GM11168 (cell line): ENCODE data around the gene THRA.

Experiments used
- in situ Hi-C: fragments of 300-500 bp; cut with MboI; formaldehyde crosslinking; loops from one replicate; pipeline ENCODE4 v1.12.0; 2022; ENCODE audit warnings: low sequenced_read_pairs; ENCODE audit not compliant: unreplicated experiment

THRA gene

DNA sequence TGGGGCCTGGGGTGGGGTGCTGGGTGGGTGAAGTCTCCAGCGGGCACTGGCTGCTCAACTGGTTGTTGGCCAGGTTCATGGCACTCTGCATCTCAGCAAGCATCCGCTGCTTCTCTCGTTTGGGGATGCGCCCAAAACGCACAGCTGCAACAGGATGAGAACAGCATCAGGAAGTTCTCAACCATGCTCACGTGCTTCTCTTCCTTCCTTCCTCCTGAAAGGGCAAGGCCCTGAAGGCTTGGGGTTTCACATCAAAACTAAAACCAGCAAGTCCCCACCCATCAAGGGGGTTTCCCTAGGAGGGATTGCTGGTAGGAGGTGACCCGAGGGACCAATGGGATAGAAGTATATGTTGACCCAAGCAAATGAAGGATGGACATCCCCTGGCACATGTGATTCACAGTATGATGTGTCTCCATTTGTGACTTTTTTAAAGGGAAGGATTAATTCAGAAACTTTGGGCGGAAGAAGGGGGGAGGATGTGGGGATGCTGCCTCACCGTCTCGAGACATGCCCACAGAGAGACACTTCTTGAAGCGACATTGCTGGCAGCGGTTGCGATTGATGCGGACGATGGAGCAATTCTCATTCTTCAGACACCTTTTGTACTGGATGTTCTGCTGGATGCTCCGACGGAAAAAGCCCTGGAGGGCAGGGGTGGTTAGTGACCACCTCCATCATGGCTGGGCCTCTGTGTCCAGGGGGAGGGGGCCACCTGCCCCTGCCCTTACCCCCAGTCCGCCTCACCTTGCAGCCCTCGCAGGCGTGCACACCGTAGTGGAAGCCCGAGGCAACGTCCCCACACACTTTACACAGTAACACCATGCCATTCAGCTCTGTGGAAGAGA lies 33.4 kb downstream of the THRA start:
- in situ Hi-C loops: no loop called here

- in situ Hi-C loops: no loop called here
These were observed 34.3 kb downstream of the THRA start for GRCh38 chr17:40097087-40097486.

GRCh38 chr17:40097931-40098845 lies 35.4 kb downstream of the THRA start:
- in situ Hi-C loops: no loop called here

DNA sequence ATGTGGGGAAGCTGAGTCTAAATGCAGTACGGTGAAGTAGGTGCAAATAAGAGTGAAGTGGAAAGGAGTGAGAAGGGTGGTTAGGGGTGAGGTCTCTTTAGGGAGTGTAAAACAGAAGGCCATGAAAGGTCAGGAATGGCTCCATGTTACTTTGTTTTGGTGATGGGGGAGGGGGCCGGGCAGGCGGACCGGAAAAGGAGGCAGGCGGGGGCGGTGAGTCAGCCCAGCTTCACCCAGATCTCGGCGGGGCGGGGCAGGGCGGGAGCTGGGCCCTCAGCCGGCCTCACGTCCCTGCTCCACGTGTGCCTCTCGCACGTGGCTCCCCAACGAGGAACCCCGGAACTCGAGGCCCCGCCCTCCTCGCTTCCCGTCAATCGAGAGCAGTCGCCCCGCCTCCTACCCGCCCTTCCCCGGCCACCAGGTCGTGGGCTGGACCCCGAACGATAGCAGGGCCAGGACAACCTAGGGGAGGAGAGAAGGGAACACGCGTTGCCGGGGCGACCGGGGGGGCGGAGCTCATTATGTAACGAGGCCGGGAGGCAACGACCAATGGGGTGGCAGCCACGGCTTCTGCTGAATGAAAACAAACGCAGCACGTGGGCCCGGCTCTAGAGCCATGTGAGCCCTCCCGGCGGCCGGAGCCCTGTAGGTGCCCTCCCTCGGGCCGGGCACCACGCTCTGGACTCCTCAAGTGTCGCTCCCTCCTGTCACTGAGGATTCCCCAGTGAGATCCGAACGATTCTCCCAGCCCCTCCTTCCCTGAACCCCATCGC lies 36.3 kb downstream of the THRA start:
- in situ Hi-C loops: no loop called here

- in situ Hi-C loops: no loop called here
These were observed 37.1 kb downstream of the THRA start for GRCh38 chr17:40099619-40100418.

- in situ Hi-C loops: no loop called here
These were observed 37.6 kb downstream of the THRA start, which contains the start of gene NR1D1 for GRCh38 chr17:40100419-40100668. TSS of gene NR1D1 (minus strand) at chr17:40100589. CDS start at chr17:40100094, 495 bp downstream.

GRCh38 chr17:40100669-40101366 lies 38.1 kb downstream of the THRA start:
- in situ Hi-C loops: no loop called here

DNA sequence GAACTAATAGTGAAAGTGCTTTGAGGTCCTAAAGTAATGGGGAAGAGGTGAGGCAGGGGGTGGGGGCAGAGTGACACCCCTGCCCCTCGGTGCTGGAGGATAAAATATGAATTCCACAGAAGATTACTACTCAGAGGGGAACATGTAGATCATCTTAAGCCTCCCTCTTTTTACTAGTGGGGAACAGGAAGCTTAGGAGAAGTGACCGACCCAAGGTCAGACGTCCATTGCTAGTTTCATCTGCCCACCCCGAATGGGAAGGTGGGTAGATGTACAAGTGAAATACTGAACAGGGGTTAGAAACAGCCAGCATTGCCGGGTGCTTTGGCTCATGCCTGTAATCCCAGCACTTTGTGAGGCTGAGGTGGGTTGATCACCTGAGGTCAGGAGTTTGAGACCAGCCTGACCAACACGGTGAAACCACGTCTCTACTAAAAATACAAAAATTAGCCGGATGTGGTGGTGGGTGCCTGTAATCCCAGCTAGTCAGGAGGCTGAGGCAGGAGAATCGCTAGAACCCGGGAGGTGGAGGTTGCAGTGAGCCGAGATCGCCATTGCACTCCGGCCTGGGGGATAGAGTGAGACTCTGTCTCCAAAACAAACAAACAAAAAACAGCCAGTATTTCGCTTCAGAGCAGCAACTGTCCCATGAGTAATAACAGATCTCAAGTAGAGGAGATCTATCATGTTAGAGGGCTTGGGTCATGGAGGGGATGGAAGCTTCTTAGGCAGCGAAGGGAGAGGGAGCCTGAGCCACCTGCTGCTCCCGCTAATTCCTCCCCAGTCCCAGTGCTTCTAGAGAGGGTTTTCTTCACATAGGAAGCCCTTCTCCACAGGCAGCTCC lies 38.8 kb downstream of the THRA start:
- in situ Hi-C loops: no loop called here

DNA sequence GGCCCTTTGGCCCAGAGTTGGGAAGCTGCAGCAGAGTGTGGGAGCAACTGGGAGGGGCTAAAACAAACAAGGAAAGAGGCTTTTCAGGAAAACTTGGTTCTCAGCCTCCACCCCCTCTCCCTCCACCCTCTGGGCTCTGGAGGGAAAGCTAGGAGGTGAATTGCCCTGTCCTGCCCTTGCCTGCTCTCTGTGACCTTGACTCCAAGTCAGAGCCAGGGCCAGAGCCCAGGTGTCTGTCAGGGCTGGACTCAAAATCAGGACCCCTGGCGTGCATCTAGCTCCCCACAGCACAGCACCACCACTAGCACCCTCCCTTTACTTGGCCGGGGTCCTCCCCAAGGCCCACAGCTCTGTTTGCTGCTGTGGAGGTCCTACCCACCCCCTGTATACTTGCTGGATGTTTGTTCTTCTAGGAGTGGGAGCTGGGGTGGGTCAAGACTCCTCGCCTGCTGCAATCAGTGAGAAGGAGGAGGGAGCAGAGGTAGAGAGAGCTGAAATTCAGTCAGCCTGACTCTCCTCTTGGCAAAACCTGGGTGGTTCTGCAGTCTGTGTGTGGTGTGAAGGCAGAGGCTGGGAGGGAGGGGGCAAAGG lies 40.4 kb downstream of the THRA start:
- in situ Hi-C loops: no loop called here

DNA sequence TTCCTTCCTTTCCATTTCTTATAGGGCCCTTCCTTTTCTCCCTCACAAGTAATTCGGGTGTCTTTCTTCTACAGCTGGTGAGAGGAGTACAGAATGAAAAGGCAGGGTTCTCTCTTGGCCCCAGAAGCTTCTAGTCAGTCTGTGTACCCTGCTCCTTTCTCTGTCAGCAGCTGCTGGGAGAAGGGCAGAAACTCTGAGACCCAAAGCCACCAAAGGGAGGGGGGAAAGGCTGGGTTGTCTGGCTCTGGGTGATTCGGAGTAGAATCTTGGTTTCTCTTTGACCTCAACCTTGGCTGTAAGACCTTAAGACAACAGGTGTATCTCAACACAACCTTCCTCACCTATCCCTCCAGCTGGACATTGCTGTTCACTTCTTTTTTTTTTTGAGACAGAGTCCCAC lies 40.9 kb downstream of the THRA start:
- in situ Hi-C loops: no loop called here

DNA sequence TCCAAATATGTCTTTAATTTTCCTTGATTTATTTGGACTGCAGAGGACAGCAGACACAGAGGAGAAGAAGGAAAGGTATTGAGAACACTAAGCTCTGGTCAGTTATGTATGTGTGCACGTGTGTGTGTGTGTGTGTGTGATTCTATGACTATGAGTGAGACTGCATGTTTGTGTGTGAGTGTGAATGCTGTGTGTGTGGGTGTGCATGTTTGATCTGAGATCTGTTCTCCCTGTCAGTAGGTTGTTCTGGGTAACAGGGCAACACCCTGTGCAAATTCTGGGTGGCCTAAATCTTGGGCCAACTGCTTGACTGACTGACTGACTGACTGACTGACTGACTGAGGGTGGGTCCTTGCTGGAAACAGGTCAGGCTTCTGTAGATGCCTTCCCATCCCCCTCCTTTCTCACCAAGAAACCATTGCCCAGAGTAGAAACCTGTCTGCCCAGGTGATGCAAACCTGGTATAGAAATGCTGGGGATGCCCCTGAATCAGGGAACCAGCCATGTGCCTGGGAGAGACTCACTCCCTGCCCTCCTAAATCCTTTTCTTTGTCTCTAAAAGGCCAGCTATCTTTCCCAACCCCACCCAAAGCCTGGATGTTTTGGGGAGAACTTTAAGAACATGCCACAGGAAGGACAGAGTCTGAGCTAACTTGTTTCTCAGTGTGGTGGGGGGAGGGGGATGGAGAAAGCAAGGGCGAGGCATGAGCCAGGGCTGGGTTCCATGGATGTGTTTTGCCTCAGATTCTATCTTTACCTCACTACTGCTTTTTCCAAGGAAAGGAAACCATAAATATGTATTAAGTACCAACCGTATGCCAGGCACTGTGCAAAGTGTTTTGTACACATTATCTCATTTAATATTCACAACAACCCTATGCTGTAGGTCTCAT lies 42.1 kb downstream of the THRA start:
- in situ Hi-C loops: no loop called here

GRCh38 chr17:40105861-40106759 lies 43.3 kb downstream of the THRA start:
- in situ Hi-C loops: no loop called here

GRCh38 chr17:40106760-40107521 lies 44.2 kb downstream of the THRA start:
- in situ Hi-C loops: no loop called here

GRCh38 chr17:40107522-40108174 lies 44.9 kb downstream of the THRA start:
- in situ Hi-C loops: no loop called here
